Measurements from ENCODE around the gene DNAJC5G.
"Not testable (repeated sequence)": the region's sequence is repeated elsewhere in the genome, so short reads cannot be mapped to it uniquely, and the experiment has no call there.

The DNAJC5G gene

DNA sequence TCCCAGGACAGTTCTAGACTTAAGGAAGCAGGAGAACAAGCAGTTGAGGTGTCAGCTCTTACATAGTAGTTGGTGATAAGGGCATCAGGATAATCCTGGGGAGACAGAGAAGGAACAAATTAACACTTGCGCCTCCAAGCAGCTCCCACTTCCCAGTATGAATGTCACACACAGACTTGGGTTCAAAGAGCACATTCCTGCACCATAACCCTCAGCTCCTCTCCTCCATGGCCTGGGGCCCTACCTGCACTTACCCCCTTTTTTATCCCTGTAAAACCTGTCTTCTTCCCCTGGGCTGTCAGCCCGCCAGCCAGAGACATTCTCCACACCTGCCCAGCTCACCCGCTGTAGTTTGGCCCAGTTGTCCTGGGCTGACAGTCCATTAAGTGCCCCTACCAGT lies 36.9 kb downstream of the DNAJC5G start:
- no peak for DNase-seq

GRCh38 chr2:27313882-27314645 lies 38.8 kb downstream of the DNAJC5G start:
- DNase-seq, result no peak

GRCh38 chr2:27314709-27315108 lies 39.5 kb downstream of the DNAJC5G start:
- no peak for DNase-seq

- no peak for DNase-seq
These were observed 39.9 kb downstream of the DNAJC5G start for GRCh38 chr2:27315122-27315521.

GRCh38 chr2:27316655-27317412 lies 41.6 kb downstream of the DNAJC5G start:
- no peak for DNase-seq

- not testable (repeated sequence) for DNase-seq
These were observed 44.6 kb downstream of the DNAJC5G start for GRCh38 chr2:27319839-27320238.

GRCh38 chr2:27320958-27321543 lies 45.8 kb downstream of the DNAJC5G start:
- DNase-seq, result no peak

DNA sequence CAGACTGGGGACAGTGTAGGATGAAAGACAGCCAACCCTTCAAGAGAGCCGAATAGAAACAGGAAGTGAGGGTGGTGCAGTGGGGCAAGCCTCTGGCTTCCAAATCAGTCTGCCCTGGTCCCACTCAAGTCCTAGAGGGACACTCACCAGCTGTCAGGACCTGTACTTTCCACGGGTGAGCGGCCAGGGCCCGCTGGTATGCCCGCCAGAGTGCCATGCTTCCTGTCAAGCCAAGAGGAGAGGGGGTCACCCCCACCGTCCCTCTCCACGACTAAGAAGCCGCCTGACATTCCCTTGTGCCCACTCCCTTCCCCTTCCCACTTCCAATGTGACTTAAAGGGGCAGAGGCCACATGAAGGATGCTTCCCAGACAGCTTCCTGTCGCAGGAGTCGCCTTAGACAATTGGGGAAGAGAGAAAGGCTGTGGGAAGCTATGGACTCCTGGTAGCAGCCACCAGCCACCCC lies 47.1 kb downstream of the DNAJC5G start:
- DNase-seq, result no peak

GRCh38 chr2:27322766-27323595 lies 47.7 kb downstream of the DNAJC5G start, which contains the start of gene MPV17:
Gene MPV17, minus strand, starts transcription at chr2:27323097. Its CDS starts 580 bp downstream, at chr2:27322517.
- DNase-seq, result peak; percentile 81

DNA sequence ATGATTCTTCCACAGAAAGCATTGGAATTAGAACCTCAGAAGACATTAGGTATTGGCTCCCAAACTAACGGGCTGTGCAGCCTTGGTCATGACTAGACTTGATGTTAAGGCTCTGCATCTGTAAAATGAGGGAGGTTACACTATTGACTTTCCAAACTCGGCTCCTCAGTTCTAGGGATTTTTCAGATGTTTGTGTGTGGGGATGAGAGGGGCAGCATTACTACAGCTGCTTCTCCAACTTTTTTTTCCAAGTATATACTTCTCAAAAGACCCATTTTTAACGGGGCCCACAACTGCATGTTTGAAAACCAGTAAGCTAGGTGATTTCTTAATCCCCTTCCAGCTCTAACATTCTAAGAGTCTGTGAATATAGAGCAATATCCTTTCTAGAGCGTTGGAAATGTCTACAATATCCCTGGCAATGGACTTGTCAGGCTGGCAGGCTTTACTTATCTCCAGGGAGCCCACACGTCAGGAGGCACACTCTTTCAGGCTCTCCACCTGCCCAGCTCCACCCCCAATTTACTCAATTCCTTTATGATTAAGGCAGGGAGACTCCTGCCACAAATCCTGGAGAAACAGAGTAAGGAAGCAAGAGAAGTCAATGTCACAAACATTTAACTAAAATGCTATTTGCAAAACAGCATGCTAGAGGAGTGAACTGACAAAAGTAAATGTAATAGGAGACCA lies 48.5 kb downstream of the DNAJC5G start:
- no peak for DNase-seq

DNA sequence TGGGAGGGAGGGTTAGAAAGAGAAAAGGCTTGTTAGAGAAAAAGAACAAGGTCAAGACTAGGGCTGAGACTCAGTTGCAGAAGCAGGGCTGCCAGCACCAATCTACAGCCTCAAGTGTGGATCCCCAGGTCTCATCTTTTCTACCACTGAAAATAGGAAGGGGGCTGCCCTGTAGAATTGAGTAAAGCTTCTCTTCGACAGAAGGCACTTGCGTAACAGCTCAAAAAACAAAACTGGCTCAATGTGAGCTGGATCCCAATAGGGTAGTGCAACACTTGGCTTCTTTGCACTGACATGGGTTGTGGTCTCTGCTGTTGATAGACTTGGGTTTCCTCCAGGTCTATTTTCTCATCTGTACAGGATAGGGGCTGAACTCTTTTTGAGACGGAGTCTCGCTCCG lies 49.5 kb downstream of the DNAJC5G start:
- DNase-seq, result no peak
